ENCODE data around the gene MAMDC4.
A peak's percentile ranks its signal among the peaks of the same experiment; 100 is the strongest.

MAMDC4 gene

GRCh38 chr9:136875155-136875554, 23.0 kb downstream of the MAMDC4 start:
- no peak for DNase-seq (ENCODE audit: low read depth in 1 of 2, low spot score in 1 of 2)
- TF ChIP-seq GABPA (IDR thresholded peaks at IDR 0.05; ENCODE audit: low read depth): no peak
- Histone ChIP-seq H3K4me3 (replicated peaks; ENCODE audit: insufficient read depth, low read length) (no peak overlapping the region), H3K27ac (replicated peaks) (no peak overlapping the region), H3K27me3 (ENCODE audit: insufficient read depth, poor library complexity, severe bottlenecking) (no peaks in the 10 kb centered on the region)

DNA sequence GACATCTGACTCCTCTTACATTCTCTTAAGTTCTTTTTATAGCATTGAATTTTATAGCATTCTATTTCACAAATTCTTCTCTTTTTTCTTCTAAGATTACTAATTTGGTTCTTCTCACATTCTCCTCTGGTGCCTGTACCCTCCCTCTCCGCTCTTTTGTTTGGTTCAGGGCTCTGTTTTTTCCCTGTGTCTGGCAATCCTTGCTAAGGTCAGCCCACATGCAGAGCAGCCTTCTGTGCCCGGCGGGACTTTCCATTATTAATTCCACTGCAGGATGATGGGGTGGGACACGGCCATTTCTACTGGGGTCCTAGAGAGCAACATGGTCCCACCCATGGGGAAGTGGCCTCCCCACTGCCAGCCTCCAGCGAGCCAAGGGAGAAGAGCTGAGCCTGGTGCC, 24.3 kb downstream of the MAMDC4 start:
- no peak for DNase-seq (ENCODE audit: low read depth in 1 of 2, low spot score in 1 of 2)
- no peak for TF ChIP-seq POLR2AphosphoS5 (IDR thresholded peaks at IDR 0.05; ENCODE audit: low read depth)
- TF ChIP-seq SPI1 (IDR thresholded peaks at IDR 0.05; ENCODE audit: borderline replicate concordance, low read depth): no peak
- TF ChIP-seq GABPA (IDR thresholded peaks at IDR 0.05; ENCODE audit: low read depth): no peak
- TF ChIP-seq, protein P1, sequence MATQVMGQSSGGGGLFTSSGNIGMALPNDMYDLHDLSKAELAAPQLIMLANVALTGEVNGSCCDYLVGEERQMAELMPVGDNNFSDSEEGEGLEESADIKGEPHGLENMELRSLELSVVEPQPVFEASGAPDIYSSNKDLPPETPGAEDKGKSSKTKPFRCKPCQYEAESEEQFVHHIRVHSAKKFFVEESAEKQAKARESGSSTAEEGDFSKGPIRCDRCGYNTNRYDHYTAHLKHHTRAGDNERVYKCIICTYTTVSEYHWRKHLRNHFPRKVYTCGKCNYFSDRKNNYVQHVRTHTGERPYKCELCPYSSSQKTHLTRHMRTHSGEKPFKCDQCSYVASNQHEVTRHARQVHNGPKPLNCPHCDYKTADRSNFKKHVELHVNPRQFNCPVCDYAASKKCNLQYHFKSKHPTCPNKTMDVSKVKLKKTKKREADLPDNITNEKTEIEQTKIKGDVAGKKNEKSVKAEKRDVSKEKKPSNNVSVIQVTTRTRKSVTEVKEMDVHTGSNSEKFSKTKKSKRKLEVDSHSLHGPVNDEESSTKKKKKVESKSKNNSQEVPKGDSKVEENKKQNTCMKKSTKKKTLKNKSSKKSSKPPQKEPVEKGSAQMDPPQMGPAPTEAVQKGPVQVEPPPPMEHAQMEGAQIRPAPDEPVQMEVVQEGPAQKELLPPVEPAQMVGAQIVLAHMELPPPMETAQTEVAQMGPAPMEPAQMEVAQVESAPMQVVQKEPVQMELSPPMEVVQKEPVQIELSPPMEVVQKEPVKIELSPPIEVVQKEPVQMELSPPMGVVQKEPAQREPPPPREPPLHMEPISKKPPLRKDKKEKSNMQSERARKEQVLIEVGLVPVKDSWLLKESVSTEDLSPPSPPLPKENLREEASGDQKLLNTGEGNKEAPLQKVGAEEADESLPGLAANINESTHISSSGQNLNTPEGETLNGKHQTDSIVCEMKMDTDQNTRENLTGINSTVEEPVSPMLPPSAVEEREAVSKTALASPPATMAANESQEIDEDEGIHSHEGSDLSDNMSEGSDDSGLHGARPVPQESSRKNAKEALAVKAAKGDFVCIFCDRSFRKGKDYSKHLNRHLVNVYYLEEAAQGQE (IDR thresholded peaks at IDR 0.05; ENCODE audit: insufficient replicate concordance, low read depth): no peak
- H3K27me3 ChIP-seq (ENCODE audit: insufficient read depth, poor library complexity, severe bottlenecking): no peaks in the 10 kb centered on the region

DNA sequence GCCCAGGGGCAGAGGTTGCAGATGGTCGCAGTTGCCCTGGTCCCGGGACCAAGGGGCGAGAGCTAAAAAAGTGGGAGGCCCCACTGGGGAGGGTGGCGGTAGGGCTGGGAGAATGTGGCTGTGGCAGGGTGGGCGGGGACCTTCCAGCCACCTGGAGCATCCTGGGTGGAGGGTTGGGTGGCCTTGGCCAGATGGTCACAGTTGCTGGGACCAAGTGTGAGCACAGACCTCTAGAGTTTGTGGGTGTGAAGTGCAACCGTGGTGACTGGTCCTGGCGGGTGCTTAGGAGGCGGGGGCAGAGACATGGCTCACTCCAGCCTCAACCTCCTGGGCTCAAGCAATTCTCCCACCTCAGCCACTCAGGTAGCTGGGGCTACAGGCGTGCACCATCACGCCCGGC, 28.5 kb downstream of the MAMDC4 start:
- Histone ChIP-seq H3K27ac (replicated peaks) (no peak overlapping the region), H3K27me3 (ENCODE audit: insufficient read depth, poor library complexity, severe bottlenecking) (no peaks in the 10 kb centered on the region), H3K4me3 (replicated peaks; ENCODE audit: insufficient read depth, low read length) (no peak overlapping the region)
- no peak for TF ChIP-seq POLR2AphosphoS5 (IDR thresholded peaks at IDR 0.05; ENCODE audit: low read depth)
- no peak for TF ChIP-seq SPI1 (IDR thresholded peaks at IDR 0.05; ENCODE audit: borderline replicate concordance, low read depth)
- TF ChIP-seq CTCF (IDR thresholded peaks at IDR 0.05; ENCODE audit: insufficient read depth, low read length): no peak
- TF ChIP-seq, protein P1 (IDR thresholded peaks at IDR 0.05; ENCODE audit: insufficient replicate concordance, low read depth): no peak
- no peak for TF ChIP-seq GABPA (IDR thresholded peaks at IDR 0.05; ENCODE audit: low read depth)
- no peak for DNase-seq (ENCODE audit: low read depth in 1 of 2, low spot score in 1 of 2)

More for the DNA sequence above, 24.3 kb downstream of the MAMDC4 start:
- Histone ChIP-seq H3K4me3 (replicated peaks; ENCODE audit: insufficient read depth, low read length) (no peak overlapping the region), H3K27ac (replicated peaks) (no peak overlapping the region)

DNA sequence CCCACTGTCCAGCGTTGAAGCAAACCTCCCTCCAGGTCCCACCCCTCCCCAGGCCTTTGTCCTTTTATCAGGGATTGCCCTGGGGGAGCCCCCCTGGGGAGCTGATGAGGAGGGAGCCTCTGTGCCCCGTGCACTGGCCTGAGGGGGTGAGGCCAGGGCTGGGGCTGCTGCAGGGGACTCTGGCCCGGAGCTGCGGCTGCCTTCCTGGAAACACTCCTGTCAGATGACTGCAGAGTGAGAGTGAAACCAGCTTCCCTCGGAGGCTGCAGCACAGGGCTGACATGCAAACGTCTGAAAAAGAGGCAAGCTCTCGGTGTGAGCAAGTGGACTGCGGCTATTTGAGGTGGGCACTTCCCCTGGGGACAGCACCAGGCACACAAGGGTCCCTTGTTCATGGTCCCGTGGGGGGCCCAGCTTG, 29.6 kb downstream of the MAMDC4 start:
- H3K27me3 ChIP-seq (ENCODE audit: insufficient read depth, poor library complexity, severe bottlenecking): no peaks in the 10 kb centered on the region
- no peak overlapping the region for H3K27ac ChIP-seq (replicated peaks)
- H3K4me3 ChIP-seq (replicated peaks; ENCODE audit: insufficient read depth, low read length): no peak overlapping the region
- DNase-seq (ENCODE audit: low read depth in 1 of 2, low spot score in 1 of 2): peak in 1 of 2 experiments; percentile 15
- no peak for TF ChIP-seq CTCF (IDR thresholded peaks at IDR 0.05; ENCODE audit: insufficient read depth, low read length)
- no peak for TF ChIP-seq POLR2AphosphoS5 (IDR thresholded peaks at IDR 0.05; ENCODE audit: low read depth)
- TF ChIP-seq, protein P1 (IDR thresholded peaks at IDR 0.05; ENCODE audit: insufficient replicate concordance, low read depth): no peak
- no peak for TF ChIP-seq GABPA (IDR thresholded peaks at IDR 0.05; ENCODE audit: low read depth)
